KMS-11 (cell line): ENCODE measurements around the gene AASS.
"Not testable (repeated sequence)": the region's sequence is repeated elsewhere in the genome, so short reads cannot be mapped to it uniquely, and the experiment has no call there.

Source experiments
- H2AFZ ChIP-seq: fragments of 200-600 bp; sonication (generic); 2 replicates; pipeline ENCODE4 v1.6.1; 2016; ENCODE audit warnings: antibody characterized with exemption, mixed run types, low read depth
- H3K27ac ChIP-seq: fragments of 200-600 bp; sonication (generic); 2 replicates; pipeline ENCODE4 v1.6.1; 2016; ENCODE audit warnings: mild to moderate bottlenecking, mixed run types
- H3K27me3 ChIP-seq: fragments of 200-600 bp; sonication (generic); 2 replicates; pipeline ENCODE4 v1.6.1; 2017; ENCODE audit warnings: mild to moderate bottlenecking, low read depth, mixed run types, moderate library complexity; ENCODE audit not compliant: insufficient read depth
- H3K36me3 ChIP-seq: fragments of 200-600 bp; sonication (generic); 2 replicates; pipeline ENCODE4 v1.6.1; 2017; ENCODE audit warnings: mild to moderate bottlenecking, mixed run types; ENCODE audit not compliant: insufficient read depth
- H3K4me1 ChIP-seq: fragments of 200-600 bp; sonication (generic); 2 replicates; pipeline ENCODE4 v1.6.1; 2016; ENCODE audit warnings: mild to moderate bottlenecking, low read depth, mixed run types; ENCODE audit not compliant: poor library complexity, severe bottlenecking
- H3K4me2 ChIP-seq: fragments of 200-600 bp; sonication (generic); 2 replicates; pipeline ENCODE4 v1.7.0; 2016; ENCODE audit warnings: mild to moderate bottlenecking, mixed run types
- H3K4me3 ChIP-seq: fragments of 200-600 bp; sonication (generic); IDR thresholded peaks from 2 replicates; pipeline ENCODE4 v1.6.1; 2017; ENCODE audit warnings: low read depth, low read length, mixed read lengths; ENCODE audit not compliant: insufficient read depth
- H3K79me2 ChIP-seq: fragments of 200-600 bp; sonication (generic); 2 replicates; pipeline ENCODE4 v1.6.1; 2016; ENCODE audit warnings: low read depth, mixed run types; ENCODE audit not compliant: insufficient read depth
- H3K9ac ChIP-seq: fragments of 200-600 bp; sonication (generic); 2 replicates; pipeline ENCODE4 v1.6.1; 2016; ENCODE audit warnings: mild to moderate bottlenecking, mixed run types
- H4K20me1 ChIP-seq: fragments of 200-600 bp; sonication (generic); 2 replicates; pipeline ENCODE4 v1.6.1; 2016; ENCODE audit warnings: mild to moderate bottlenecking, mixed run types; ENCODE audit not compliant: insufficient read depth
- TF ChIP-seq, protein P1 (sequence below): fragments of 200-600 bp; sonication (generic); conservative IDR thresholded peaks from 2 replicates; pipeline ENCODE4 v1.6.1; 2017; ENCODE audit warnings: low read depth, mild to moderate bottlenecking, antibody characterized with exemption, low read length, moderate library complexity, mixed read lengths

The AASS gene

DNA sequence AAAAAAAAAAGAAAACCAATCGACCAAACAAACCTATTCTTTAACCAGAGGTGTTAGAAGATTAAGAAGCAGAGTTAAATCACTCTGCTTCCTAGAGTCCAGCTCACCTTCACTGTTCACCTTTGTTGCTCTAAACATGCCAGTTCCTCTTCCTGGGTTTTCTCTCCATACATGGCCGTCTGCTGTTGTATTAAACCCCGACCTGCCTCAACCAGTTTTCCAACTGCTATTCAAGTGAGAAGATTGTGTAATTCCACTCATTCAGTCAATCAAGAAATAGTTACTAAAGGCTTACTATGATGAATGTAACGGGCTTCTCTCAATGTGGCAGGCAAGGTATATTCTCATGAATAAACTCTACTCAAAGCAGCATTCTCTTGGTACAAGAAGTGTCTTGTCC is 8.8 kb downstream of the AASS start:
- Histone ChIP-seq H3K4me3 (no peak overlapping the region), H4K20me1 (no peaks in the 10 kb centered on the region), H3K4me1 (peaks cover 11% of the 10 kb centered on the region), H3K27me3 (no peaks in the 10 kb centered on the region), H3K36me3 (no peaks in the 10 kb centered on the region), H2AFZ (no peak overlapping the region), H3K4me2 (no peak overlapping the region), H3K79me2 (no peaks in the 10 kb centered on the region), H3K27ac (no peak overlapping the region), H3K9ac (no peak overlapping the region)
- TF ChIP-seq, protein P1, sequence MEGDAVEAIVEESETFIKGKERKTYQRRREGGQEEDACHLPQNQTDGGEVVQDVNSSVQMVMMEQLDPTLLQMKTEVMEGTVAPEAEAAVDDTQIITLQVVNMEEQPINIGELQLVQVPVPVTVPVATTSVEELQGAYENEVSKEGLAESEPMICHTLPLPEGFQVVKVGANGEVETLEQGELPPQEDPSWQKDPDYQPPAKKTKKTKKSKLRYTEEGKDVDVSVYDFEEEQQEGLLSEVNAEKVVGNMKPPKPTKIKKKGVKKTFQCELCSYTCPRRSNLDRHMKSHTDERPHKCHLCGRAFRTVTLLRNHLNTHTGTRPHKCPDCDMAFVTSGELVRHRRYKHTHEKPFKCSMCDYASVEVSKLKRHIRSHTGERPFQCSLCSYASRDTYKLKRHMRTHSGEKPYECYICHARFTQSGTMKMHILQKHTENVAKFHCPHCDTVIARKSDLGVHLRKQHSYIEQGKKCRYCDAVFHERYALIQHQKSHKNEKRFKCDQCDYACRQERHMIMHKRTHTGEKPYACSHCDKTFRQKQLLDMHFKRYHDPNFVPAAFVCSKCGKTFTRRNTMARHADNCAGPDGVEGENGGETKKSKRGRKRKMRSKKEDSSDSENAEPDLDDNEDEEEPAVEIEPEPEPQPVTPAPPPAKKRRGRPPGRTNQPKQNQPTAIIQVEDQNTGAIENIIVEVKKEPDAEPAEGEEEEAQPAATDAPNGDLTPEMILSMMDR: no peak

DNA sequence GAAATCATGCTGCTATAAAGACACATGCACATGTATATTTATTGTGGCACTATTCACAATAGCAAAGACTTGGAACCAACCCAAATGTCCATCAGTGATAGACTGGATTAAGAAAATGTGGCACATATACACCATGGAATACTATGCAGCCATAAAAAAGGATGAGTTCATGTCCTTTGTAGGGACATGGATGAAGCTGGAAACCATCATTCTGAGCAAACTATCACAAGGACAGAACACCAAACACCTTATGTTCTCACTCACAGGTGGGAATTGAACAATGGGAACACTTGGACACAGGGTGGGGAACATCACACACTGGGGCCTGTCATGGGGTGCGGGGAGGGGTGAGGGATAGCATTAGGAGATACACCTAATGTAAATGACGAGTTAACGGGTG is 9.3 kb downstream of the AASS start:
- H3K27me3 ChIP-seq, H3K4me3 ChIP-seq, H2AFZ ChIP-seq, H3K27ac ChIP-seq, H3K79me2 ChIP-seq, H3K4me2 ChIP-seq, H4K20me1 ChIP-seq, H3K36me3 ChIP-seq, H3K9ac ChIP-seq: not testable (repeated sequence)
- H3K4me1 ChIP-seq: peaks cover 11% of the 10 kb centered on the region

DNA sequence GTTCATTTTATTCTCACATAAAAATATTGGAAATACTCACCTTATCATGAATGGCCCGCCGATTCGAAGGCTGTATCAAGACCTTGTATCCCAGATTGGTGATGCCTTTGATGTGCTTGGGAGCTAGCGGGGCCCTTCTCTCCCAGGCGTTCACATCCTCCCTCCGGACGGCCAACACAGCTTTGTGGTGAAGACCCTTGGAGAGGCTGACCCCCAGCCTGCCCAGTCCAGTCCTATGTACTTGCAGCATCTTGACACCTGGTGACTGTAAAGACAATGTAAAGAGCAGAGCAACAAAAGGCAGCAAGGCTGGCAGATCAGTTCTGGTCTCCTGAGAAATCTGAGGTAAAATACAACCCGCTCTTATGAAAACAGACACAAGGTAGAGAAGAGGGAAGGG is 10.6 kb downstream of the AASS start:
- H4K20me1 ChIP-seq: no peaks in the 10 kb centered on the region
- no peak overlapping the region for H3K4me2 ChIP-seq
- no peak overlapping the region for H3K4me3 ChIP-seq
- TF ChIP-seq, protein P1: no peak
- H3K4me1 ChIP-seq: peaks cover 11% of the 10 kb centered on the region
- no peak overlapping the region for H3K9ac ChIP-seq
- no peak overlapping the region for H3K27ac ChIP-seq
- H3K36me3 ChIP-seq: no peaks in the 10 kb centered on the region
- no peaks in the 10 kb centered on the region for H3K27me3 ChIP-seq
- no peak overlapping the region for H2AFZ ChIP-seq
- H3K79me2 ChIP-seq: no peaks in the 10 kb centered on the region

DNA sequence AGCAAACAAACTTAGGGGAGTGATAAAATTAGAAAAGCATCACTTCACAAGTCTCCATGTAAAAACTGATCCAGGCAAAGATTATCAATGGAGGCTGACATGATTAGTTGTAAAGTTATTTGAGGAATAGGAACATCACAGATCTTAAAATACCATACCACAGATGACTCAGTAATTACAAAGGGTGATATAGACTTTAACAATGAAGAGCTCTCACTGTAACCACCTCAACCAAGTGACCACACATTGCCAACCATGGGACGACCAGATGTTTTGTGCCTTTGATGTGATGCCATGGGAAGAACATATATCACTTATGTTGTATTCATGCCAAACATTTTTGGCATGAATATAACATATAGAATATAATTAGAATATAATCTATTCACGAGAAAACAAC is 11.7 kb downstream of the AASS start:
- Histone ChIP-seq H3K4me3 (no peak overlapping the region), H3K27ac (no peak overlapping the region), H3K36me3 (no peaks in the 10 kb centered on the region), H3K27me3 (no peaks in the 10 kb centered on the region), H3K4me1 (peaks cover 11% of the 10 kb centered on the region), H3K9ac (no peak overlapping the region), H3K4me2 (no peak overlapping the region), H3K79me2 (no peaks in the 10 kb centered on the region), H2AFZ (no peak overlapping the region), H4K20me1 (no peaks in the 10 kb centered on the region)
- TF ChIP-seq, protein P1: no peak

DNA sequence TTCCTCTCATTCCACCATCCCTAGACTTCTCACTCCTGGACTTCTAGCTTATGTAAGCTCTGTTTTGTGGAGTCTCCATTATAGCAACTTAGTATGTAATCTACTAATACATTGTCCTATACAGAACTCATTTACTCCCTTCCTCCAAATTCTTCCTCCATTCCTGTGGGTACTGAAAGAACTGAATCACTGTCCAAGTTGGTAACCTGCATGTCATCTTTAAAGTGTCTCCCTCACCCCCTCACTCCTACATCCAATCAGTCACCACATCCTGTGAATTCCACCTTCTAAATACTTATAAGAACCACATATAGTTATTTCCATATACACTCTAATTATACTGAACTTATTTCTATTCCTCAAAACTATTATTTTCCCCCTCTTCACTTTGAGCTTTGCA is 20.3 kb downstream of the AASS start:
- Histone ChIP-seq H4K20me1 (no peaks in the 10 kb centered on the region), H3K27ac (no peak overlapping the region), H3K9ac (no peak overlapping the region), H3K4me3 (no peak overlapping the region), H3K36me3 (no peaks in the 10 kb centered on the region), H2AFZ (no peak overlapping the region), H3K27me3 (no peaks in the 10 kb centered on the region), H3K4me2 (no peak overlapping the region), H3K79me2 (no peaks in the 10 kb centered on the region), H3K4me1 (no peaks in the 10 kb centered on the region)
- TF ChIP-seq, protein P1: no peak
